Kidney tubule cell (primary cell): ENCODE results near the gene POGLUT2.

Source experiments
- DNase-seq: peaks from one replicate; pipeline ENCODE4 v3.0.0-alpha.2; 2018; ENCODE audit warnings: low spot score

The POGLUT2 gene

DNA sequence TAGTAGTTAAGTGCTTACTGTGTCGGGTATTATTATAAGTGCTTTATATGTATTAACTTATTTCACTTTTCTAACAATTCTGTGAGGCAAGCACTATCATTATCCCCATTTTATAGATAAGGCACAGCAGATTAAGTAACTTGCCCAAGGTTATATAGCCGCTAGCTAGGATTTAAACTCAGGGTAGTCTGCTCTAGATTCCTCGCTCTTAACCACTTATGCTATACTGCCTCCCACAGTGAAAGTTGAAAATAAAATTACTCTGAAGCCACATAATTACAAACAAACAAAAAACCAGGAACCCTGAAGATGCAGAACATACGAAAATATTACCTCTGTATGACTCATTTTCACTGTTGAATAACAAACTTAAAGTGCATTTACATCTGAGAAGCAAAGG lies 29.1 kb downstream of the POGLUT2 start:
- no peak for DNase-seq

DNA sequence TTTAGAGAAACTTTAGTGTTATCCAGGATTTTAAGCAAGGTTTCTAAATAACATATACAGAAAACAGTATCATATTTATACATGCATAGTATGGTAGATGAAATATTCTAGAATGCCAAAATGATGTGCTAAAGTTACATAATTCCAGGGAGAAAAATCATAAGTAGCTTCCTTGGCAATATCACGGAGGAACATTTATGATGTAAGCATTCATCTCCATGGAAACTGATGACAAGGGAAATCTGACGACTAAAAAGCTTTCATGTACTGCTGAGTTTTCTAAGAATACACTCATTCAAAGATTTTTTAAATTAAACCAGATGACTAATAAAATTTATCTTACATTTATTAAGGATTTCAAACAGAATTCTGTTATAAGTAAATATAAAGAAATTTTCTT lies 29.9 kb downstream of the POGLUT2 start:
- no peak for DNase-seq

DNA sequence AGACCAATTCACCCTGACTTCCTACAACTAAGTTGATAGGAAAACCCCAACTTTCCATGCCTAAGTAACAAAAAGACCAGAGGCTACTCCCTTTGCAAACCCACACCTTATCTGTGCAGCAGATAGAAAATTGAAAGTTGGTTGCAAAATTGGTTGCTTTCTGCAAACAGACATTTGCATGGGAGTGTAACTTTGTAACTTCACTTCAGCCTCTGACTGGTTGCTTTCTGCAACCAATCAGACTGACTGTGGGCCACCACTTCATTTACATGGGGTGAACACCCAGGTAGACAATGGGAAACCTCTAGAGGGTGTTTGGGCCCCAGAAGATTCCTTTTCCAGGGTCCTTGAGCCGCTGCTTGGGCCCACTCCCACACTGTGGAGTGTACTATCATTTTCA lies 35.0 kb downstream of the POGLUT2 start:
- DNase-seq: no peak

DNA sequence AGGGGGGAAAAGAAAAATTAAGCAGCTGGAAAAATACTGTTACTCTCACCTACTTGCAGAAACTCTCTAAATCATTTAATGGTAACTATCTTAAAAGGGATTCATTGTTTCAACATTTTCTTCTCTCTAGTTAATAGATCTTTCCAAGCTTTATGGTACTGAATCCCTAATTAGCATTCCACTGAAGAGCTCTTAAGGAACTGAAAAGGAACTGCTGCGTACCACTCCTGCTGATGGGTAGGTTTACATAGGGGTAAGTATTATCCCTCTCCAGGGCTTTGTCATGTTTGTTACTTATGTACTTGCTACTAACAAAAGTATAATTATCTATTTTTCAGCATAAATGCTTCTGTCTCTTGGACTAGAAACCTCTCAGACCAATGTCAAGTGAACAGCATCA lies 37.7 kb downstream of the POGLUT2 start:
- no peak for DNase-seq

DNA sequence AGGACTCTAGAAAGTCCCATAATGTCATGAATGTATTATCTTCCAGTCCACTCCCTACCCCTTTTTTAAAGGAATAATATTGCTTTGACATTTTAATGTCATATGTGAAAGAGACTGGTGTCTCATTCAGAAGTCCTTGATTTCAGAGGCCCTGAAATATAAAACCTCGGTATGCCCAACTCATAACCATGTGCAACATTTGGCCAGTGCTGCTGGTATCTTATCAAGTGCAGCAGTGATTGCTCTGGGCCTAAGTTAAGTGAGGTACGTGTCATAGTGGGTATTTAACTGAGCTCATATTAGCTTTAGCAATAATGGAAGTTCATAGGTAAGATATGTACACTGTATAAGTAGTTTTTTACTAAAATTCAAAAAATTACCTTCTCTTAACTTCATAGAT lies 39.9 kb downstream of the POGLUT2 start:
- no peak for DNase-seq

DNA sequence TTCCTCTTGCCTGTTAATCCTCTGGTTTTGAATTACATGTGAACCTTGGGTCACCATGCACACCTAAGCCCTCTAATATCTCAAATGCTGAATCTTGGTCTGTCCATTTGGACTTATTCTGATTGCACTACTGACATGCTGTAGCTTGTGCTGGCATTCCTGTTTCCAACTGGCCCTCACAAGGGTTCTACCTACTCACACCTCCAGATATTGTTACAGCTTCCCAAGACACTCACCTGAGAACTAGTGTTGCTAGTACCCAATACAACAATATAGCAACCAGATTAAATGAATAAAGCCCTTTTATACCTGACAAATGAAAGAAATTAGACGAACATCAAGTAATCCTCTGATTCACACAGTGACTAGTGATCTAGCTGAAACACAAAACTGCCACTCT lies 41.8 kb downstream of the POGLUT2 start:
- no peak for DNase-seq

DNA sequence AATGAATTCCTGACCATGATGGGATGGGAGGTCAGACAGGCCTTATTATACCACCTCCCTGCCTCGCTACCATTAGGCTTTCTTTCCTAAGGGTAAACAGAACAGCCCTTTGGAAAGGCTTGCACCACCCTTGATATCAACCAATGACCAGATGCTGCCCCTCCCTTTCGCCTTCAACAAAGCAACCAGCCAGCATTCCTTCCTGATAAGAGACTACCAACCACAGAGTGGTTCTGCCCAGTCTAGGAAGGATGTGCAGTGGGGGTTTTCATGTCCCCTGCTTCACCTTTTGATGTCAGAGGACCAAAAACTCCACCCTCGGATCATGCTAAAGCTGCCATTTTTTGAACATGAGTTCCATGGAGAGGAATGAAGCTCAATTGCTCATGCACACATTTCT lies 46.9 kb downstream of the POGLUT2 start:
- DNase-seq: no peak

DNA sequence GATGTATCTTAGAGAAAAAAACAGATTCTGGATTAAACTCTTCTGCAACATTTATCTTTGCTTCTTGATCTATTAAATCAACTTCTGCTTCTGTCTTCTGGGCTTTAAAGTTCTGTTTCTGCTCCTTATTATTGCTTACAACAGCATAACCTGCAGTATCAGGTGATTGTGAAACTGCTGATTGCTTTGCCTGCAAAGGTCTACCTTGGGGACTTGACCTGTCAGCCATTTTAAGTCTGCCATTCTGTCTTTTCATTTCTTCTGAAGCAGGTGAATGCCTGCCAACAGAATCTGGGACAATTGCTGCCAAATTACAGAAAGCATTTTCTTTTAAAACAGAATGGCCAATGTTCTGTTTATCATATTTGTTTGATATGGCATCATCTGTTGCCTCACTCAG lies 56.3 kb downstream of the POGLUT2 start:
- no peak for DNase-seq

DNA sequence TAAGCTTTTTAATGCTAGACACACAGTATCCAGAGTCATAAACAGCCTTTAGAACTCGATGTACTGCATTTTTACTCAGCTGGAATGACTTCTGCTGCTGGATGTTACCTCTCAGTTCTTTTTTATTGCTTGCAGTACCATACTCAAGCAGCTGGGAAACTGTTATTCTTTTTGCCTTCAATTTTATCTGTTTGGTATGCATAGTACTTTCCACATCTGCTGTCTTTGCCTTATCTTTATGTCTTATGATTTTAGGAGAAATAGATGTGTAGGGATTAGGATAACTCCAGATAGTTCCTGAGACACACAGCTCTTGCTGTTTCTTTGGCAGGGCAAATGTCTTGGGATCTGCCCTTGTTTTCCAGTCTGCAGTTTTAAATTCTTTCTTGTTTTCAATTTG lies 56.7 kb downstream of the POGLUT2 start:
- no peak for DNase-seq
